Mesenchymal stem cell (in vitro differentiated cells and primary cell): ENCODE data around the gene OR6C75. TPM values are rescaled to one million over a fixed set of nuclear protein-coding genes. Genes with fewer than 3 reads are reported as not detected.
"Not testable (repeated sequence)": the region's sequence is repeated elsewhere in the genome, so short reads cannot be mapped to it uniquely, and the experiment has no call there.

Experiments
- DNase-seq: peaks from one replicate; pipeline ENCODE4 v3.0.0-alpha.2; 2013
- H2AFZ ChIP-seq: one replicate; pipeline ENCODE4 v1.6.1; 2013; ENCODE audit warnings: low read depth, mild to moderate bottlenecking, control low read depth, inconsistent platforms, low read length, moderate library complexity
- H2AK5ac ChIP-seq: 2 replicates; pipeline ENCODE4 v1.6.1; 2013; ENCODE audit warnings: low read length, moderate library complexity, mild to moderate bottlenecking, inconsistent platforms; ENCODE audit not compliant: severe bottlenecking
- H2BK120ac ChIP-seq: one replicate; pipeline ENCODE4 v1.6.1; 2013; ENCODE audit warnings: low read depth, mild to moderate bottlenecking, inconsistent platforms, low read length, moderate library complexity
- H2BK12ac ChIP-seq, 2 experiments: one replicate each; pipeline ENCODE4 v1.6.1; 2013; ENCODE audit warnings: inconsistent platforms in 2 of 2, low read length in 2 of 2, mild to moderate bottlenecking in 2 of 2, moderate library complexity in 2 of 2, control low read depth in 1 of 2
- H2BK15ac ChIP-seq: one replicate; pipeline ENCODE4 v1.6.1; 2013; ENCODE audit warnings: mild to moderate bottlenecking, low read depth, inconsistent platforms; ENCODE audit not compliant: poor library complexity, severe bottlenecking
- H2BK5ac ChIP-seq: 2 replicates; pipeline ENCODE4 v1.6.1; 2013; ENCODE audit warnings: low read depth, mild to moderate bottlenecking, low read length, control low read depth, inconsistent platforms; ENCODE audit not compliant: poor library complexity, severe bottlenecking
- H3K14ac ChIP-seq, 2 experiments: one replicate each; pipeline ENCODE4 v1.6.1; 2013; ENCODE audit warnings: inconsistent platforms in 2 of 2, low read length in 2 of 2, control low read depth in 1 of 2, mild to moderate bottlenecking in 1 of 2, moderate library complexity in 1 of 2
- H3K18ac ChIP-seq, 2 experiments: one replicate each; pipeline ENCODE4 v1.6.1; 2013; ENCODE audit warnings: inconsistent platforms in 2 of 2, low read length in 2 of 2, control low read depth in 1 of 2, low read depth in 1 of 2, mild to moderate bottlenecking in 1 of 2
- H3K23ac ChIP-seq, 2 experiments: one replicate each; pipeline ENCODE4 v1.6.1; 2013; ENCODE audit warnings: inconsistent platforms in 2 of 2, low read length in 2 of 2, mild to moderate bottlenecking in 2 of 2, moderate library complexity in 2 of 2, control low read depth in 1 of 2
- H3K27ac ChIP-seq: 2 replicates; pipeline ENCODE4 v1.5.1; 2013; ENCODE audit warnings: mild to moderate bottlenecking, moderate library complexity, low read length, control low read depth, inconsistent platforms; ENCODE audit not compliant: poor library complexity, severe bottlenecking
- H3K27me3 ChIP-seq, 2 experiments: 2 replicates each; pipeline versions ENCODE4 v1.6.1 to v1.7.0; 2013; ENCODE audit warnings: low read length in 2 of 2, mild to moderate bottlenecking in 2 of 2, moderate library complexity in 2 of 2, control low read depth in 1 of 2, inconsistent platforms in 1 of 2; ENCODE audit not compliant: control insufficient read depth in 1 of 2, insufficient read depth in 1 of 2
- H3K36me3 ChIP-seq, 2 experiments: 2 replicates each; pipeline versions ENCODE4 v1.6.1 to v1.7.0; 2013; ENCODE audit warnings: low read length in 2 of 2, control low read depth in 1 of 2, inconsistent platforms in 1 of 2, low read depth in 1 of 2, mild to moderate bottlenecking in 1 of 2; ENCODE audit not compliant: insufficient read depth in 2 of 2, control insufficient read depth in 1 of 2
- H3K4ac ChIP-seq, 2 experiments: one replicate each; pipeline ENCODE4 v1.6.1; 2013; ENCODE audit warnings: inconsistent platforms in 2 of 2, low read length in 2 of 2, mild to moderate bottlenecking in 2 of 2, moderate library complexity in 2 of 2, control low read depth in 1 of 2, low read depth in 1 of 2
- H3K4me1 ChIP-seq: 2 replicates; pipeline ENCODE4 v1.6.1; 2013; ENCODE audit warnings: low read depth, low read length, control low read depth; ENCODE audit not compliant: control insufficient read depth, insufficient read depth
- H3K4me2 ChIP-seq: 2 replicates; pipeline ENCODE4 v1.6.1; 2013; ENCODE audit warnings: low read length, mild to moderate bottlenecking, inconsistent platforms; ENCODE audit not compliant: poor library complexity, severe bottlenecking
- H3K4me3 ChIP-seq, 2 experiments: 2 replicates each; pipeline versions ENCODE4 v1.5.1 to v1.7.0; 2013; ENCODE audit warnings: low read length in 2 of 2, mild to moderate bottlenecking in 2 of 2, control low read depth in 1 of 2, low read depth in 1 of 2; ENCODE audit not compliant: insufficient read depth in 1 of 2
- H3K79me1 ChIP-seq: replicated peaks from 2 replicates; pipeline ENCODE4 v1.6.1; 2013; ENCODE audit warnings: mild to moderate bottlenecking, control low read depth, low read length, inconsistent platforms; ENCODE audit not compliant: poor library complexity, severe bottlenecking
- H3K9ac ChIP-seq: 2 replicates; pipeline ENCODE4 v1.7.0; 2013; ENCODE audit warnings: mild to moderate bottlenecking, low read length, moderate library complexity
- H3K9me3 ChIP-seq: 2 replicates; pipeline ENCODE4 v1.7.0; 2013; ENCODE audit warnings: mild to moderate bottlenecking, low read length; ENCODE audit not compliant: control insufficient read depth
- H4K8ac ChIP-seq: one replicate; pipeline ENCODE4 v1.6.1; 2013; ENCODE audit warnings: inconsistent platforms, mild to moderate bottlenecking, low read length, moderate library complexity
- H4K91ac ChIP-seq: one replicate; pipeline ENCODE4 v1.6.1; 2013; ENCODE audit warnings: mild to moderate bottlenecking, low read length, inconsistent platforms
- WGBS: methylation state at CpG from one replicate; pipeline ENCODE4 v1.1.7; 2013; ENCODE audit warnings: mixed read lengths; 5-methylcytosine and 5-hydroxymethylcytosine counted together
- polyA plus RNA-seq, 2 experiments: library from polyadenylated mRNA; stranded (reverse); fragments of 200-250 nt; gene quantifications; one replicate each; pipeline ENCODE4 v1.2.3, GENCODE V29; 2013

Gene OR6C75
- polyA plus RNA-seq (2013, experiment 1 of 2), result not detected
- not detected for polyA plus RNA-seq (2013, experiment 2 of 2)

DNA sequence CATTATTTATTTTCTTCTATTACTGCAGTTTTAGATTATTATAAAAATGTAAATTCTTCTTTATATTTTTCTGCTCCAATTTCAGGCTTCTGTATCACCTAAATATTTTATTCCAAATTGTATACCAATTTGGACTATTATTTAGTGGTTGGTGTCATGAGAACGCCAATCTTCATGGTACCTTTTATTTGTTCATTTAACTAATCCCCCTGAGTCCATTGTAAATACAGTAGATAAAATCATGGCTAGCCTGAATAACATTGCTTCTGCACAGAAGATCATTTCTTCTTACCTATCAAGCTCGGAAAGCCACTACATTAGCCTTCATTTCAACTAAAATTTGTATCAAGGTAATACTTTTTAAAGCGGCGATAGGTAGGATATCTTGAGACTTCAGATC lies at the start of gene OR6C75:
TSS of gene OR6C75 (plus strand) at position 301 of the 400 bp plus-strand sequence. CDS start 2,136 bp downstream, outside the sequence.
- no peak within 1 kb of the TSS for H3K23ac ChIP-seq
- no peaks in the 10 kb centered on the region for H3K27me3 ChIP-seq
- H3K14ac ChIP-seq, result no peak within 1 kb of the TSS
- no peaks in the 10 kb centered on the region for H3K4me1 ChIP-seq
- H3K18ac ChIP-seq, result no peak within 1 kb of the TSS
- H2AFZ ChIP-seq, result no peak within 1 kb of the TSS
- no peak within 1 kb of the TSS for H2BK5ac ChIP-seq
- no peak within 1 kb of the TSS for H3K4me3 ChIP-seq
- H3K4me2 ChIP-seq, result no peak within 1 kb of the TSS
- no peak within 1 kb of the TSS for H2BK120ac ChIP-seq
- no peak within 1 kb of the TSS for H2AK5ac ChIP-seq
- H2BK12ac ChIP-seq, result no peak within 1 kb of the TSS
- no peak within 1 kb of the TSS for H3K9ac ChIP-seq
- no peaks in the 10 kb centered on the region for H3K9me3 ChIP-seq
- H4K8ac ChIP-seq, result no peak within 1 kb of the TSS
- no peak within 1 kb of the TSS for H3K4ac ChIP-seq
- no CpG with 5 or more reads among the region's 4 CpGs for WGBS
- no peak within 1 kb of the TSS for H4K91ac ChIP-seq
- H2BK15ac ChIP-seq, result no peak within 1 kb of the TSS
- H3K36me3 ChIP-seq, result no peaks in the 10 kb centered on the region
- no peak within 1 kb of the TSS for H3K27ac ChIP-seq
- no peaks in the 10 kb centered on the region for H3K79me1 ChIP-seq
- no peak for DNase-seq

- no peak within 1 kb of the TSS for H3K18ac ChIP-seq
- H3K14ac ChIP-seq, result no peak within 1 kb of the TSS
- H3K9ac ChIP-seq, result no peak within 1 kb of the TSS
- H4K8ac ChIP-seq, result no peak within 1 kb of the TSS
- H3K27ac ChIP-seq, result no peak within 1 kb of the TSS
- no peak within 1 kb of the TSS for H2AFZ ChIP-seq
- no peak within 1 kb of the TSS for H2BK120ac ChIP-seq
- H3K79me1 ChIP-seq, result no peaks in the 10 kb centered on the region
- DNase-seq, result no peak
- no peaks in the 10 kb centered on the region for H3K36me3 ChIP-seq
- no peak within 1 kb of the TSS for H3K23ac ChIP-seq
- H3K27me3 ChIP-seq, result no peaks in the 10 kb centered on the region
- H3K4ac ChIP-seq, result no peak within 1 kb of the TSS
- no peak within 1 kb of the TSS for H2BK15ac ChIP-seq
- no peaks in the 10 kb centered on the region for H3K4me1 ChIP-seq
- no peak within 1 kb of the TSS for H2BK12ac ChIP-seq
- H4K91ac ChIP-seq, result no peak within 1 kb of the TSS
- no peak within 1 kb of the TSS for H2BK5ac ChIP-seq
- H3K9me3 ChIP-seq, result no peaks in the 10 kb centered on the region
- WGBS, result 78% methylated on average over 2 of the region's 2 CpGs
- no peak within 1 kb of the TSS for H3K4me2 ChIP-seq
- no peak within 1 kb of the TSS for H3K4me3 ChIP-seq
- H2AK5ac ChIP-seq, result no peak within 1 kb of the TSS
Measured at GRCh38 chr12:55314043-55314442, 48.7 kb upstream of the OR6C75 start, which contains the start of gene OR6C1. TSS of gene OR6C1 (plus strand) at chr12:55314343. CDS start at chr12:55320600, 6,257 bp downstream.

DNA sequence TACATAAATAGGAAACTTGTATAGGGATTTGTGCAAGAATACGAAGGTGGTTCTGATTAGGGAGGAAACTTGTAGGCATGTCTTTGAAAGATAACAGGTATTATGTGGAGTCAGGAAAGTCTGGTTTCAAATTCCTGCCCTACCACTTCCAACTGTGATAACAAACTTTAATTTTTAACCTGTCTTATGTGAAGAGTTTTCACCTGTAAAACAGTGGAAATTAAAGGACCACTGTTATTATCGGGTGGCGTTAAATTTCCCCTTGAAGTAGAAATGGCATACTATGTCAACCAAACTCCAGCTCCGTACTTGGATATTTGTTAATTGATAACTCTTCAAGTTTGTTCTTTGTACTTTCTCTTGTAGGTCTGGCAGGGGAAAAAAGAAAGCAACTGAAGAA lies 42.6 kb upstream of the OR6C75 start:
- 74% methylated on average over 3 of the region's 4 CpGs for WGBS
- DNase-seq, result no peak
- Histone ChIP-seq H2AK5ac (no peak overlapping the region), H3K18ac (no peak overlapping the region), H3K79me1 (no peaks in the 10 kb centered on the region), H4K8ac (no peak overlapping the region), H3K27me3 (no peaks in the 10 kb centered on the region), H3K9ac (no peak overlapping the region), H3K4me1 (no peaks in the 10 kb centered on the region), H3K36me3 (no peaks in the 10 kb centered on the region), H2BK15ac (no peak overlapping the region), H3K4ac (no peak overlapping the region), H3K23ac (no peak overlapping the region), H2AFZ (no peak overlapping the region), H3K4me3 (no peak overlapping the region), H3K4me2 (no peak overlapping the region), H2BK120ac (no peak overlapping the region), H4K91ac (no peak overlapping the region), H3K14ac (no peak overlapping the region), H3K9me3 (no peaks in the 10 kb centered on the region), H2BK5ac (no peak overlapping the region), H2BK12ac (no peak overlapping the region), H3K27ac (no peak overlapping the region)

- H3K4ac ChIP-seq, H3K18ac ChIP-seq, H3K4me1 ChIP-seq, H4K91ac ChIP-seq, H3K9me3 ChIP-seq, H3K4me3 ChIP-seq, H3K79me1 ChIP-seq, H3K23ac ChIP-seq, H3K36me3 ChIP-seq, H2AK5ac ChIP-seq, H3K14ac ChIP-seq, H3K9ac ChIP-seq, H4K8ac ChIP-seq, H2BK120ac ChIP-seq, H2BK5ac ChIP-seq, H2BK15ac ChIP-seq, DNase-seq, H3K4me2 ChIP-seq, H2BK12ac ChIP-seq, H3K27me3 ChIP-seq, H2AFZ ChIP-seq, H3K27ac ChIP-seq: not testable (repeated sequence)
- 78% methylated on average over 2 of the region's 6 CpGs for WGBS
Measured at GRCh38 chr12:55325801-55326200, 37.0 kb upstream of the OR6C75 start.
